GM21619 (cell line): ENCODE data around the gene ARID3C.

Source experiments
- ATAC-seq: cut with Tn5 transposase; IDR thresholded peaks from one replicate; pipeline ENCODE4 v1.9.1; 2021; ENCODE audit not compliant: unreplicated experiment

The ARID3C gene, protein sequence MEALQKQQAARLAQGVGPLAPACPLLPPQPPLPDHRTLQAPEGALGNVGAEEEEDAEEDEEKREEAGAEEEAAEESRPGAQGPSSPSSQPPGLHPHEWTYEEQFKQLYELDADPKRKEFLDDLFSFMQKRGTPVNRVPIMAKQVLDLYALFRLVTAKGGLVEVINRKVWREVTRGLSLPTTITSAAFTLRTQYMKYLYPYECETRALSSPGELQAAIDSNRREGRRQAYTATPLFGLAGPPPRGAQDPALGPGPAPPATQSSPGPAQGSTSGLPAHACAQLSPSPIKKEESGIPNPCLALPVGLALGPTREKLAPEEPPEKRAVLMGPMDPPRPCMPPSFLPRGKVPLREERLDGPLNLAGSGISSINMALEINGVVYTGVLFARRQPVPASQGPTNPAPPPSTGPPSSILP

DNA sequence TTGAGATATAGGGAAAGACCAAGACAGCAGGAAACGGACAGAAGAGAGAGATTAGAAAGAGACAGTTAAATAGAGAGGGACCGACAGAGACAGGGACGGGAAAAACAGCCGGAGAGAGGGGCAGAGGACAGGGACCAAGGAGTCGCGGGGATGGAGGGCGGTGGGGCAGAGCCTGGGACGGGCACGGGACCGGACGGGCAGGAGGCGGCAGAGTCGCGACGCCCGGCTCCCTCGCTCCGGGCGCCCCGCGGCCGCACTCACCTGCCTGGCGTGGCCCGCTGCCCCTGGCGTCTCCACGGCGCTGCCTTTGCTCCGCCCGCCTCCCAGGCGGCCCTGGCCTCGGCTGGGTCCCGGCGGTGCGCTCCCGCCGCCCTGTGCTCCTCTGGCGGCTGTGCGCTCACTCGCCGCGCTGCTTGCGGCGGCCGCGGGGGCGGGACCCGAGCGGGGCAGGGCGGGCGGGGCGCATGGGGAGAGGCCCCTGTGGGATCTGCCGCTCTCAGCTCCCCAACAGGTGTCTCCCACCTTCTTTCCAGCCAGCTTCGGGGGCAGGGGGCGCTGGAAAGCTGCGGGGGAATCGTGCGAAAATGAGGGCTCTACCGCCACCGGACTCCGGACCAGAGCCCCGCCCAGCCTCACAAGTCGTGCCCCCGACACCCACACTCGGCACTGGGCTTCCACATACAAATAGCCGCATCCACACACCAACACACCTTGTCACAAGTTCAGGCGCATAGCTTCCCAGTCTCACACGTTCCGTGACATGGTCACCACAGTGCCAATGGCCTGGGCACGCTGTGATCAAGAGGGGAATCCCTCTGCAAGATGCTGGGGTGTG lies at the start of gene ARID3C:
ARID3C (minus strand) TSS at position 411 of the 835 bp plus-strand sequence. CDS start 1,052 bp downstream, outside the sequence.
- ATAC-seq = no peak

DNA sequence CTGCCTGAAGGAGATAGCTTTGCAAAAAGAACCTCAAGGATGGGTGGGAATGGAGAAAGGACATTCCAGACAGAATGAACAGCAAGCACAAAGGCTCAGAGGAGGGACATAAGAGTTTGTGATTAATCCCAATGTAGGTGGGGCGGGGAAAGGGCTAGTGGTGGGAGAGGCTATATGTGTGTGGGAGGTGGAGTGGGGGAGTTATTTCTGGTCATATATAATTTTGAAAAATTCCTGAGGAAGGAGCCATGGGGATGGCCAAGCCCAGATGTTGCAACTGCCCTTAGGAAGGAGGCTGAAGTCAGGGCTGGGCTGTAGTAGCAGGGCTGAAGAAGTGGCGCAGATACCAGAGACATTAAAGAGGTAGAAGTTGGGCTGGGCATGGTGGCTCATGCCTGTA lies 47.0 kb upstream of the ARID3C start:
- no peak for ATAC-seq

- no peak for ATAC-seq
These were observed 46.3 kb upstream of the ARID3C start for GRCh38 chr9:34675048-34675714.

DNA sequence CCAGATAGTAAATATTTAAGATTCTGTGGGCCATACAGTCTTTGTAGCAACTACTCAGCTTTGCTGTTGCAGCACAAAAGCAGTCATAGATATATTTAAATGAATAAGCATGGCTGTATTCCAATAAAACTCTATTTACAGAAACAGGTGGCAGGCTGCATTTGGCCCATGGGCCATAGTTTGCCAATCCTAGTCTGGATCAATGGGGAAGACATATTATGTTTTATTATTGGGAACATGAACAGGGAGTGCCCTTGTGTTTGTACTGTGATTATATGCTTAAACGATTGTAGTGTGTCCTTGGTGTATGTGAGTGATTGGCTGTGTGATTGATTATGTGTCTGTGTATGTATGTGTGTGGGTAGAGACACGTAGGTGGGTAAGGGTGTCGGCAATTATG lies 45.6 kb upstream of the ARID3C start:
- ATAC-seq = no peak

GRCh38 chr9:34671307-34671706 lies 42.4 kb upstream of the ARID3C start:
- ATAC-seq = no peak

GRCh38 chr9:34669809-34670562 lies 41.1 kb upstream of the ARID3C start:
- ATAC-seq = no peak

GRCh38 chr9:34665381-34666250 lies 36.8 kb upstream of the ARID3C start:
- ATAC-seq = peak; percentile 60

- ATAC-seq = peak; percentile 26
These were observed 36.2 kb upstream of the ARID3C start for GRCh38 chr9:34665067-34665380.

DNA sequence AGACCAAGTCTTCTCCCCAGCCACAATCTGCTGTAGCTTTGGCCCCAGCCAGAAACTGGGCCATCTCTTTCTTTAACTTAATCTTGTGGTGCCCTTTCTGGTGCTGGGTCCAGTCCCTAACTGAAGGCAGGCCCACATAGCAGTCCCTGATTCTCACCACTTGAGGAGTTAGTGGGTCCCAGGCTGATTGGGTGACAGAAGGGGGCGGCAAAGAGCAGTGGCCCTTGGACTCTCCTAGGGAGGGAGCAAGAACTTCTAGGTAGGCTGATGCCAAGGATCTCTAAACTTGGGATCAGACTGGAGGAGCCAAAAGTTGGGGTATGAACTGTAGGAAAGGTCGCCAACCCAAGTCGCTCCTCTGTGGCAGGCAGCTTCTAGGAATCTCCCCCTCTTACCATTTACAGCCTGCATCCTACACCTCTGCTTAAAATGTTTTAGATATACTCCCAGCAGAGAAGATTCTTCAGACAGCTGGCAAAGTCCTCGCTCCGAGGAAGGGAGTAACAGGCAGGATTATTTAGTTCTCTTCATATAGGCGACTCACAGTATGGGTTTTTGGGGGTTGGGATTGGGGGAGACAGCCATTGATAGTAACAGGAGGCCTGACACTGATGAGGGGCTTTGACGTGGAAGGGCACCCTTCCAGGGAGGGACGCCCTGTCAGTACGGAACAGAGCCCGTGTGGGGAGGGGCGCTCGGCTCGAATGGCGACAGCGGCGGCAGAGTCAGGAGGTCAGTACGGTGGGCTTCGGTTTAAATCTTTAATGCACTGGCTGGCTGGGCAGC lies 35.6 kb upstream of the ARID3C start:
- peak; percentile 10 for ATAC-seq

GRCh38 chr9:34663303-34663605 lies 34.4 kb upstream of the ARID3C start:
- ATAC-seq = no peak

- ATAC-seq = no peak
These were observed 33.8 kb upstream of the ARID3C start, which contains the start of gene CCL27 for GRCh38 chr9:34662526-34663302. Gene CCL27, minus strand, starts transcription at chr9:34662657. Its CDS starts 24 bp downstream, at chr9:34662633.

GRCh38 chr9:34659592-34660253 lies 30.9 kb upstream of the ARID3C start:
- ATAC-seq = no peak

DNA sequence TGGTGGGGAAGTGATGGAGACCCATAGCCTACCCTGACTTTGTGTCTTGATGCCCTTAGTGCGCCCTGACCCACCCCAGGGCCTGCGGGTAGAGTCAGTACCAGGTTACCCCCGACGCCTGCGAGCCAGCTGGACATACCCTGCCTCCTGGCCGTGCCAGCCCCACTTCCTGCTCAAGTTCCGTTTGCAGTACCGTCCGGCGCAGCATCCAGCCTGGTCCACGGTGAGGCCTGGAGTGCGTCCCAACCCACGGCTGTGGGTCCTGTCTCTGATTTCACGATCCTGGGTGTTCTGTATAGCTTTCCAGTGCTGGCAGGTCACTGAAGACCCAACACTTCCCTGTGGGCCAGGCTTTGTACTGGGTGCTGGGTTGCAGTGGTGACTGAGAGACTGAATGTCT lies 29.6 kb upstream of the ARID3C start:
- ATAC-seq = no peak

- no peak for ATAC-seq
These were observed 28.1 kb upstream of the ARID3C start for GRCh38 chr9:34656992-34657391.

- no peak for ATAC-seq
These were observed 26.5 kb upstream of the ARID3C start for GRCh38 chr9:34655394-34655793.

DNA sequence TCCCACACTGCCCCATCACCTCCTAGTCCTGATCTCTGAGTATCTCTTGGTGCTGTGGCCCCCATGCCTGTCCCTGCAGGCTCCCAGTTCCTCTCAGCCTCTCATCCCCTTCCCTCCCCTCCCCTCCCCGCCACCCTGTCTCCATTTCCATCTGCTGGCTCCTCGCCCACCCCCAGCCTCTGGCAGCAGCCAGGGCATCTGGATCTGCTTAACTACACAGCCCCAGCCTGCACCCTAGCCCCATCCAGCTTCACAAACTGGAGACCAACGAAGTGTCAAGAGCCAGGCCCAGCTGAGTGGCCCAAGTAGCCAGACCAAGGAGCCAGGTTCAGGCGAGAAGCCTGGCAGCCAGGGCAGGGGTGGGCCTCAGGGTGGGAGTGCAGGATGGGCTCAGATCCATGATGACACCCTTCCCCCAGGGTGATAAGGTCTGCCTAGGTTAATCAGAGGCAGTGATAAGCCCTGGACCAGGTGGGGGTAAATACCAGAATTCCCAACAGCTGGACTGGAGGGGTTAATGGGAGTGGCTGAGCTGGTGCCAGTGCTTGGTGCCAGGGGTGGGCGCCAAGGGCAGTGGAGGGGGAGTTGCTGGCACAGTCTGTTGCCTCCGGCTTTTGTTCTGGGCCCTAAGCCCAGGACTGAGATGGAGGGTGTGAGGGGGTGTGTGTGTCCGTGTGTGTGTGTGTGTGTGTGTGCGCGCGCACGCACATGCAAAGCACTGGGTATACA lies 25.6 kb upstream of the ARID3C start:
- no peak for ATAC-seq
